WTC11 (cell line): ENCODE results near the gene MMP8. TPM values are rescaled to one million over a fixed set of nuclear protein-coding genes. Genes with fewer than 3 reads are reported as not detected.

ENCODE experiments used
- ATAC-seq: fragments of 200-7000 bp; cut with Tn5 transposase; 2 replicates; pipeline ENCODE4 v1.10.0; 2021; ENCODE audit warnings: mild to moderate bottlenecking, moderate library complexity
- CTCF ChIA-PET: fragments of 300-600 bp; sonication (Branson Sonifier 250); formaldehyde crosslinking; loops from one replicate; lab custom pipeline; 2021; ENCODE audit warnings: antibody characterized with exemption; lab: Charles Lee
- POLR2A ChIA-PET: fragments of 350-600 bp; sonication (Branson Sonifier 250); formaldehyde crosslinking; loops from one replicate; lab custom pipeline; 2021; ENCODE audit warnings: antibody characterized with exemption; lab: Charles Lee
- DNase-seq: peaks from one replicate; pipeline ENCODE4 v3.0.0; 2021; ENCODE audit warnings: low spot score
- H3K27ac Mint-ChIP-seq: 2 replicates; pipeline ENCODE4 v1.8.0; 2021; ENCODE audit warnings: mixed read lengths
- H3K27me3 Mint-ChIP-seq: 2 replicates; pipeline ENCODE4 v1.8.0; 2021; ENCODE audit warnings: low read depth, mild to moderate bottlenecking, moderate library complexity, mixed read lengths
- H3K36me3 Mint-ChIP-seq: 2 replicates; pipeline ENCODE4 v1.8.0; 2021; ENCODE audit warnings: mixed read lengths
- H3K4me1 Mint-ChIP-seq: 2 replicates; pipeline ENCODE4 v1.8.0; 2022; ENCODE audit warnings: mixed read lengths
- H3K4me3 Mint-ChIP-seq: 2 replicates; pipeline ENCODE4 v1.8.0; 2021; ENCODE audit warnings: mild to moderate bottlenecking, moderate library complexity, mixed read lengths
- H3K9me3 Mint-ChIP-seq: 2 replicates; pipeline ENCODE4 v1.8.0; 2021; ENCODE audit warnings: mixed read lengths
- ATF1 ChIP-seq: sonication (generic); formaldehyde crosslinking; IDR thresholded peaks from 2 replicates; pipeline ENCODE4 v1.8.1; 2023; ENCODE audit warnings: mild to moderate bottlenecking, moderate library complexity, missing genetic modification reagents
- ATF6 ChIP-seq: sonication (generic); formaldehyde crosslinking; IDR thresholded peaks from 2 replicates; pipeline ENCODE4 v1.8.1; 2023; ENCODE audit warnings: mild to moderate bottlenecking, missing genetic modification reagents
- ELF4 ChIP-seq: sonication (generic); formaldehyde crosslinking; IDR thresholded peaks from 2 replicates; pipeline ENCODE4 v1.8.1; 2022; ENCODE audit warnings: low read depth, mild to moderate bottlenecking, moderate library complexity, missing genetic modification reagents
- JUN ChIP-seq: sonication (generic); formaldehyde crosslinking; IDR thresholded peaks from 2 replicates; pipeline ENCODE4 v1.8.0; 2023; ENCODE audit warnings: mild to moderate bottlenecking, missing genetic modification reagents
- NFE2L1 ChIP-seq: sonication (generic); formaldehyde crosslinking; IDR thresholded peaks from 2 replicates; pipeline ENCODE4 v1.8.1; 2023; ENCODE audit warnings: missing genetic modification reagents
- NR1H2 ChIP-seq: sonication (generic); formaldehyde crosslinking; IDR thresholded peaks from 2 replicates; pipeline ENCODE4 v1.9.0; 2021; ENCODE audit warnings: mild to moderate bottlenecking, moderate library complexity, missing genetic modification reagents
- NR3C1 ChIP-seq: sonication (generic); formaldehyde crosslinking; conservative IDR thresholded peaks from 2 replicates; pipeline ENCODE4 v1.8.1; 2023; ENCODE audit warnings: low read depth, mild to moderate bottlenecking, missing genetic modification reagents
- RORB ChIP-seq: fragments of 250-450 bp; sonication (Bioruptor Pico); IDR thresholded peaks from 2 replicates; pipeline ENCODE4 v1.9.0; 2021; ENCODE audit warnings: mild to moderate bottlenecking
- SP1 ChIP-seq: sonication (generic); formaldehyde crosslinking; conservative IDR thresholded peaks from 2 replicates; pipeline ENCODE4 v1.8.1; 2022; ENCODE audit warnings: missing genetic modification reagents
- USF2 ChIP-seq: sonication (generic); formaldehyde crosslinking; IDR thresholded peaks from 2 replicates; pipeline ENCODE4 v1.8.1; 2023; ENCODE audit warnings: mild to moderate bottlenecking, missing genetic modification reagents, moderate library complexity
- ZNF219 ChIP-seq: sonication (generic); formaldehyde crosslinking; IDR thresholded peaks from 2 replicates; pipeline ENCODE4 v1.8.0; 2023; ENCODE audit warnings: missing genetic modification reagents, mild to moderate bottlenecking, borderline replicate concordance
- ZNF425 ChIP-seq: fragments of 250-450 bp; sonication (Bioruptor Pico); conservative IDR thresholded peaks from 2 replicates; pipeline ENCODE4 v1.9.0; 2021; ENCODE audit warnings: mild to moderate bottlenecking
- total RNA-seq: library from RNA; stranded (reverse); gene quantifications from 3 replicates; pipeline ENCODE4 v1.2.3, GENCODE V29; 2021
- TF ChIP-seq, protein P1 (sequence below): sonication (generic); formaldehyde crosslinking; conservative IDR thresholded peaks from 2 replicates; pipeline ENCODE4 v1.8.1; 2023; ENCODE audit warnings: mild to moderate bottlenecking, low read depth, missing genetic modification reagents, moderate library complexity
- TF ChIP-seq, protein P2 (sequence below): sonication (generic); formaldehyde crosslinking; IDR thresholded peaks from 2 replicates; pipeline ENCODE4 v1.8.0; 2022; ENCODE audit warnings: mild to moderate bottlenecking, missing genetic modification reagents

MMP8 gene
- total RNA-seq, 1 experiment from 2014 or later = not detected

GRCh38 chr11:102771351-102771750, 46.6 kb upstream of the MMP8 start:
- no peak overlapping the region for H3K4me3 Mint-ChIP-seq
- CTCF ChIA-PET = interaction anchor here (1.0 kb wide), 1 partner anchor 9 kb away, joined by 3 read pairs; the partner anchor contains the start of gene MMP10
- no peaks in the 10 kb centered on the region for H3K9me3 Mint-ChIP-seq
- no peak for TF ChIP-seq SP1
- TF ChIP-seq NR1H2 (CRISPR knock-in tag) = no peak
- no peak for TF ChIP-seq NR3C1 (CRISPR knock-in tag)
- TF ChIP-seq, all 79 proteins: peak for 0
- DNase-seq (no peak), ATAC-seq (no peak)
- Mint-ChIP-seq H3K27ac (no peak overlapping the region), H3K4me1 (no peaks in the 10 kb centered on the region), H3K27me3 (no peaks in the 10 kb centered on the region), H3K36me3 (no peaks in the 10 kb centered on the region)
- POLR2A ChIA-PET = no interaction called here

- TF ChIP-seq ELF4 (CRISPR knock-in tag) (no peak), SP1 (no peak), RORB (CRISPR knock-in tag) (no peak), USF2 (CRISPR knock-in tag) (no peak), ZNF219 (CRISPR knock-in tag) (no peak), ZNF425 (no peak), JUN (CRISPR knock-in tag) (no peak), ATF6 (CRISPR knock-in tag) (no peak), ATF1 (CRISPR knock-in tag) (no peak), NFE2L1 (CRISPR knock-in tag) (no peak), NR1H2 (CRISPR knock-in tag) (no peak)
- TF ChIP-seq, protein P1, sequence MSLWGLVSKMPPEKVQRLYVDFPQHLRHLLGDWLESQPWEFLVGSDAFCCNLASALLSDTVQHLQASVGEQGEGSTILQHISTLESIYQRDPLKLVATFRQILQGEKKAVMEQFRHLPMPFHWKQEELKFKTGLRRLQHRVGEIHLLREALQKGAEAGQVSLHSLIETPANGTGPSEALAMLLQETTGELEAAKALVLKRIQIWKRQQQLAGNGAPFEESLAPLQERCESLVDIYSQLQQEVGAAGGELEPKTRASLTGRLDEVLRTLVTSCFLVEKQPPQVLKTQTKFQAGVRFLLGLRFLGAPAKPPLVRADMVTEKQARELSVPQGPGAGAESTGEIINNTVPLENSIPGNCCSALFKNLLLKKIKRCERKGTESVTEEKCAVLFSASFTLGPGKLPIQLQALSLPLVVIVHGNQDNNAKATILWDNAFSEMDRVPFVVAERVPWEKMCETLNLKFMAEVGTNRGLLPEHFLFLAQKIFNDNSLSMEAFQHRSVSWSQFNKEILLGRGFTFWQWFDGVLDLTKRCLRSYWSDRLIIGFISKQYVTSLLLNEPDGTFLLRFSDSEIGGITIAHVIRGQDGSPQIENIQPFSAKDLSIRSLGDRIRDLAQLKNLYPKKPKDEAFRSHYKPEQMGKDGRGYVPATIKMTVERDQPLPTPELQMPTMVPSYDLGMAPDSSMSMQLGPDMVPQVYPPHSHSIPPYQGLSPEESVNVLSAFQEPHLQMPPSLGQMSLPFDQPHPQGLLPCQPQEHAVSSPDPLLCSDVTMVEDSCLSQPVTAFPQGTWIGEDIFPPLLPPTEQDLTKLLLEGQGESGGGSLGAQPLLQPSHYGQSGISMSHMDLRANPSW (CRISPR knock-in tag) = no peak
- TF ChIP-seq, protein P2, sequence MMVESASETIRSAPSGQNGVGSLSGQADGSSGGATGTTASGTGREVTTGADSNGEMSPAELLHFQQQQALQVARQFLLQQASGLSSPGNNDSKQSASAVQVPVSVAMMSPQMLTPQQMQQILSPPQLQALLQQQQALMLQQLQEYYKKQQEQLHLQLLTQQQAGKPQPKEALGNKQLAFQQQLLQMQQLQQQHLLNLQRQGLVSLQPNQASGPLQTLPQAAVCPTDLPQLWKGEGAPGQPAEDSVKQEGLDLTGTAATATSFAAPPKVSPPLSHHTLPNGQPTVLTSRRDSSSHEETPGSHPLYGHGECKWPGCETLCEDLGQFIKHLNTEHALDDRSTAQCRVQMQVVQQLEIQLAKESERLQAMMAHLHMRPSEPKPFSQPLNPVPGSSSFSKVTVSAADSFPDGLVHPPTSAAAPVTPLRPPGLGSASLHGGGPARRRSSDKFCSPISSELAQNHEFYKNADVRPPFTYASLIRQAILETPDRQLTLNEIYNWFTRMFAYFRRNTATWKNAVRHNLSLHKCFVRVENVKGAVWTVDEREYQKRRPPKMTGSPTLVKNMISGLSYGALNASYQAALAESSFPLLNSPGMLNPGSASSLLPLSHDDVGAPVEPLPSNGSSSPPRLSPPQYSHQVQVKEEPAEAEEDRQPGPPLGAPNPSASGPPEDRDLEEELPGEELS (CRISPR knock-in tag) = no peak
- CTCF ChIA-PET = no interaction called here
- POLR2A ChIA-PET = no interaction called here
- ATAC-seq (no peak), DNase-seq (no peak)
- Mint-ChIP-seq H3K9me3 (no peaks in the 10 kb centered on the region), H3K36me3 (no peaks in the 10 kb centered on the region), H3K27me3 (no peaks in the 10 kb centered on the region), H3K4me1 (no peaks in the 10 kb centered on the region), H3K4me3 (no peak overlapping the region), H3K27ac (no peak overlapping the region)
Observed at GRCh38 chr11:102770191-102770590, 45.4 kb upstream of the MMP8 start.
